HL-60/S4 treated with retinoic acid at 250 ng/mL for 4 days and 3 days (cell line): Measurements from ENCODE around the gene FAM184A.

Source experiments
- in situ Hi-C: fragments of 300-500 bp; cut with MboI; formaldehyde crosslinking; loops from 2 replicates; pipeline ENCODE4 v1.7.0; 2022; ENCODE audit warnings: low sequenced_read_pairs

Gene FAM184A

GRCh38 chr6:119060255-119060907 is 18.1 kb downstream of the FAM184A start:
- in situ Hi-C loops = no loop called here

DNA sequence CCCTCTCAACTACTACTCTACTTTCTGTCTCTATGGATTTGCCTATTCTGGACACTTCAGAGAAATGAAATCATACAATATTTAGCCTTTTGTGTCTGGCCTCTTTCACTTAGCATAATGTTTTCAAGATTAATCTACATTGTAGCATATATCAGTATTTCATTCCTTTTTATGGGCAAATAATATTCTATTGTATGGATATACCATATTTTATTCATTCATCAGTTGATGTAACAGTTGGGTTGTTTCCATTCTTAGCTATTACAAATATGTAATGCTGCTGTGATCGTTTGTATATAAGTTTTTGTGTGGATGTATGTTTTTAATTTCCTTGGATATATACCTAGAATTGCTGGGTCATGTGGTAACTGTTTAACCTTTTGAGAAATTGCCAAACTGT is 23.4 kb downstream of the FAM184A start:
- in situ Hi-C loops = no loop called here

DNA sequence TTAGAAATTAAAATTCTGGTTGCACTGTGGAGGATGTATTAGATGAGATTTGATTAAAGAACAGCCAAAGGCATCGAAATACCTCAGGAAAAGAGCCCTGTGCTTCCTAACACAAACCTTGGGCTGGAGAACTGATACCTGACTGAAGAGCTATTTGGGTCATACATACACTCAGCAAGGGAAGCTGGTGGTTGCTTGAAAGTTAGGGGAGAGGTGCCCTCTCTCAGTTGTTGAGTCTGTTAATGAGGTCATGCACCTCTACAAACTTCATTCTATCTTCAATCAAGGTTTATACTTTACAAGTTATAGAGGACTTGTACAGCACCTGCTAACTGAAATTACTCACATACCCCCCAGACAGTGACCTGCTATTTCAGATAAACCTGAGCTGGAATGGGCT is 25.5 kb downstream of the FAM184A start:
- in situ Hi-C loops = no loop called here

- in situ Hi-C loops = no loop called here
Observed at GRCh38 chr6:119052292-119052889, 26.1 kb downstream of the FAM184A start.

GRCh38 chr6:119044255-119044654 is 34.2 kb downstream of the FAM184A start:
- in situ Hi-C loops = no loop called here

- in situ Hi-C loops = no loop called here
Observed at GRCh38 chr6:119043783-119044182, 34.7 kb downstream of the FAM184A start.

GRCh38 chr6:119043265-119043664 is 35.2 kb downstream of the FAM184A start:
- in situ Hi-C loops = no loop called here

DNA sequence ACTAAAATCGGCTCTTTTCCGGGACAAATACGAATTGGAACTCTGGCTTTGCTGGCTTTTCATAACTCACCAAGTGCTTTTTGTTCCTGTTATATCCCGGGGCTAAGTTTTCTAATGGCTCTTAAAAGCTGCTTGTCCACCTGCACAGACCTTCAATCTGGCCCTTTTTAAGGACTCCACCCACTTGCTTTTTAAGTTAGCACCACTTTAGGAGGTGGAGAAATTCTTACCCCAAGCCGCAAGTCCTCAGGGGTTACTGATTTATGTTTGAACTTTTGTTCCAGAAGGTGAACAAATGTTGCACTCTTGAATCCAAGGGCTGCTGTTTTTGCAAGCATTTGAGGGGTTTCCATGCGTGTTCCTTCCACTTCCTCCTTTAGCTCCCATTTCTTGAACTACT is 37.8 kb downstream of the FAM184A start:
- in situ Hi-C loops = no loop called here

GRCh38 chr6:119040229-119040628 is 38.2 kb downstream of the FAM184A start:
- in situ Hi-C loops = no loop called here

DNA sequence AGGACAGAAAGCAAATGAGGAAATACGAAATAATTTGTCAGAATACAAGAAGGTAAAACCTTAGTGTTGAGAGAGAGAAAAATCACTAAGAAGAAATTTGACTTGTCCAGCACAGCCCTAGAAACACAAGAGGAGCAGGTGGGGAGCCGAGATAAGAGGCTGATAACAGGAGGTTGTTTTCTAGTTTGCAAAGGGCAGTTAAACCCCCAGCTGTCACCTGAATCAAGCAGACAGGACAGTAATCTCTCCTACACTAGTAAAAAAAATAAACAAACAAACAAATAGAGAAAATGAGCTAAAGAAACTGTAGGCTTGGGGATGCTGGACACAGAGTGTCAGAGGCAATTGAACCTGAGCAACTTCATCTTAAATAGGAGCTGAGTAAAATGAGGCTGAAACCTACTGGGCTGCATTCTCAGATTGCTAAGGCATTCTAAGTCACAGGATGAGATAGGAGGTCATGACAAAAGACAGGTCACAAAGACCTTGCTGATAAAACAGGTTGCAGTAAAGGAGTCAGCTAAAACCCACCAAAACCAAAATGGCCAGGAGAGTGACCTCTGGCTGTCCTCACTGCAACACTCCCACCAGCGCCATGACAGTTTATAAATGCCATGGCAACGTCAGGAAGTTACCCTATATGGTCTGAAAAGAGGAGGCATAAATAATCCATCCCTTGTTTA is 40.4 kb downstream of the FAM184A start:
- in situ Hi-C loops = no loop called here

GRCh38 chr6:119037264-119037663 is 41.2 kb downstream of the FAM184A start:
- in situ Hi-C loops = no loop called here

- in situ Hi-C loops = no loop called here
Observed at GRCh38 chr6:119036081-119036480, 42.4 kb downstream of the FAM184A start.

- in situ Hi-C loops = no loop called here
Observed at GRCh38 chr6:119035459-119035858, 43.0 kb downstream of the FAM184A start.

GRCh38 chr6:119034827-119035458 is 43.5 kb downstream of the FAM184A start:
- in situ Hi-C loops = no loop called here

DNA sequence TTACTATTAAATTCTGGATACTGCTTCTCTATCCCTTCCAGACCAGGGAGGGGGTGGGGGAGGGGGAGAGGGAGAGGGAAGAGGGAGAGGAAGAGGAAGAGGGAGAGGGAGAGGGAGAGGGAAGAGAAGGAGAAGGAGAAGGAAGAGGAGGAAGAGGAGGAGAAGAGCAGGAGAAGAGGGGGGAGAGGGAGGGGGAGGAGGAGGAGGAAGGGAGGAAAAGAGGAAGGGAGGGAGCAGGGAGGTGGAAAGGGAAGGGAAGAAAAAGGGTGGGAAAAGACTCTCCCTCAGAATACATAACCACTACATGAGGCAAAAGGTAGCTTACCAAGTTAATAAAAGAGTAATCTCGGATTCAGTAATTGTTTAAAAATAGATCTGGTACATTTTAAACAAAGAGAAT is 46.0 kb downstream of the FAM184A start:
- in situ Hi-C loops = no loop called here

DNA sequence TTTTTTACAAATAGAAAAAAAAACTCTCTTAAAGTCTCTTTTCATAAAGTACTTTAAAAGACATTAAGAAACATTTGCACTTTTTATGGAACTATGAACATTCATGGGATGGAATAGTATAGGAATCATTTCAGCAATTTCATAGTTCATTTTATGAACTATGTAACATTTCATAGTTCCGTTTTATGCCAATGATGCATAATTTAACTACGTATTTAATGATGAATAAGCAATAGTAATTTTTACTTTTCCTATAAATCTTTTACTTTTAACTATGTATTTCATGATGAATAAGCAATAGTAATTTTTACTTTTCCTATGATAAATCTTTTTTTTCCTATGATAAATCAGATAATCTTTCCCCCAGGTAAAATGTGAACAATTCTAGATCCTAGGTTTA is 47.7 kb downstream of the FAM184A start:
- in situ Hi-C loops = no loop called here

DNA sequence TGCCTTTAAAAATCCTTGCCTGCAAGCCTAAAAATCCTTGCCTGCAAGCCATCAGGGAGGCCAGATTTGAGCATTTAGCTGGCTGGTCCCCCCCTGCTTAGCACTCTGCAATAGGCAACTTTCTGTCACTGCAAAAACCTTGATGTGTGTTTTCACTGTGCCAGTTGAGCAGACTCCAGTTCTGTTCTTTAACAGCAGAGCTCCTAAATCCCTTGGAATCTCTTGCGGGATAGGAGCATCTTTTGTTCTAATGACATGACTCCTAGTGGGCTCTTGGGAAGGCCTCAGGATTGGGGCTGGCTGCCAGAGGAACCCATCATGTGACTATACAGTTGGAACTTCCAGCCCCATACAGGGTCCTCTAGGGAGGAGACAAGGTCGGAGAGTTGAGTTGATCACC is 50.4 kb downstream of the FAM184A start:
- in situ Hi-C loops = no loop called here

DNA sequence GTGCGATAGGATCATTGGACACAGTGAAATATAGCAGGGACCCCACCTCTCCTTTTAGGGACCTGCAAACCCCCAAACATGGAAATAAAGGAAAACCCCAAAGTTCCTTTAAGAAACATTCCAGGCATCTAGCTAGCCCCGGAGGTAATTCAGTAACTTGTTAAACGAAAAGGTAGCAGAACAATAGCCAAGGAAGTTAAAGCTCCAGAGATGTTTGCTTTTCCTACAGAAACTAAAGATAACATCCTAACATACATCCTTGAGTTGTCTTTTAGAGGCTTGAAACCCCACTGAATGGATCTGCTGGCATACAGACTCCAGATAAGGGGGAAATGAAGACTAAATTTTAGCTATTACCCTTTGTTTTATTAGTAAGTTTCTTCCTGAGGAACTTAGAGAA is 51.0 kb downstream of the FAM184A start:
- in situ Hi-C loops = no loop called here

- in situ Hi-C loops = no loop called here
Observed at GRCh38 chr6:119026822-119027221, 51.6 kb downstream of the FAM184A start.

DNA sequence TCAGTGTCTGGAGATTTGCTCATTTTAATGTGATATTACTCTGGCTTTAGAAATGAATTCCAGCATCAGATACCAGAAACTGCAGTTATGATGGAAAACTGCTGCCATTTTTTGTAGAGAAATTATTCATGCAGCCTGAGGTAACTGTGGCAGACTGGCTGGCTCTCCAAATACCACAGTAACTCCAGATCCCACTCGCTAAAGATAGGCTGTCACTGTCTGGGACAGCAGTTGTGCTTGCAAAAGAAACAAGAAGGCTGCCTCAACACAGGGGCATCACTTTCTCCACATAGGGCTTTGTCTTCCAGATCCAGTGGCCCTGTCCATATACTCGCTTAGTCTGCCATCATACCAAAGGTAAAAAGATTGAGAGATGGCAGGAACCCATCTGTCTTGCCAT is 52.7 kb downstream of the FAM184A start:
- in situ Hi-C loops = no loop called here

GRCh38 chr6:119024111-119024510 is 54.4 kb downstream of the FAM184A start:
- in situ Hi-C loops = no loop called here

- in situ Hi-C loops = no loop called here
Observed at GRCh38 chr6:119022796-119023195, 55.7 kb downstream of the FAM184A start.
